GM12801 (cell line): ENCODE measurements around the gene C11orf21.

ENCODE experiments used
- TF ChIP-seq, protein P1 (sequence below): IDR thresholded peaks from one replicate; pipeline ENCODE4 v1.5.1; 2011; ENCODE audit warnings: control low read depth; ENCODE audit not compliant: insufficient read length; ENCODE audit errors: extremely low read depth

C11orf21 gene

DNA sequence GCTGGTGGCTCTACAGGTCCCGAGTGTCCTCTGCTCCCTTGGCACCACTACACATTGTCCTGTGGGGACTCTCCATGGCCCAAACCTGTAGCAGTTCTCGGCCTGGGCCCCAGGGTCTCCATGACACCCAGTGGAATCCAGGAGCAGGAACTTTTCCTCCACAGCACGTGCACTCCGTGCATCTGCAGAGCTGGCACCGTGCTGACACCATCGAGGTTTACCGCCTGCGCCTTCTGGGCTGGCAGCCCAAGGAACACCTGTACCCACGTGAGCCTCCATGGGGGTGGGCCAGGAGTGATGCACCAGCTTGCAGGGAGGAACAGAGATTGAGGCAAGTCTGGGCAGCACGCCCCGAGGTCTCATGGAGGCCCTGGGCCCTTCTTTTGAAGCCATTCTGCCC, 25.3 kb upstream of the C11orf21 start:
- TF ChIP-seq, protein P1, sequence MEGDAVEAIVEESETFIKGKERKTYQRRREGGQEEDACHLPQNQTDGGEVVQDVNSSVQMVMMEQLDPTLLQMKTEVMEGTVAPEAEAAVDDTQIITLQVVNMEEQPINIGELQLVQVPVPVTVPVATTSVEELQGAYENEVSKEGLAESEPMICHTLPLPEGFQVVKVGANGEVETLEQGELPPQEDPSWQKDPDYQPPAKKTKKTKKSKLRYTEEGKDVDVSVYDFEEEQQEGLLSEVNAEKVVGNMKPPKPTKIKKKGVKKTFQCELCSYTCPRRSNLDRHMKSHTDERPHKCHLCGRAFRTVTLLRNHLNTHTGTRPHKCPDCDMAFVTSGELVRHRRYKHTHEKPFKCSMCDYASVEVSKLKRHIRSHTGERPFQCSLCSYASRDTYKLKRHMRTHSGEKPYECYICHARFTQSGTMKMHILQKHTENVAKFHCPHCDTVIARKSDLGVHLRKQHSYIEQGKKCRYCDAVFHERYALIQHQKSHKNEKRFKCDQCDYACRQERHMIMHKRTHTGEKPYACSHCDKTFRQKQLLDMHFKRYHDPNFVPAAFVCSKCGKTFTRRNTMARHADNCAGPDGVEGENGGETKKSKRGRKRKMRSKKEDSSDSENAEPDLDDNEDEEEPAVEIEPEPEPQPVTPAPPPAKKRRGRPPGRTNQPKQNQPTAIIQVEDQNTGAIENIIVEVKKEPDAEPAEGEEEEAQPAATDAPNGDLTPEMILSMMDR = no peak

DNA sequence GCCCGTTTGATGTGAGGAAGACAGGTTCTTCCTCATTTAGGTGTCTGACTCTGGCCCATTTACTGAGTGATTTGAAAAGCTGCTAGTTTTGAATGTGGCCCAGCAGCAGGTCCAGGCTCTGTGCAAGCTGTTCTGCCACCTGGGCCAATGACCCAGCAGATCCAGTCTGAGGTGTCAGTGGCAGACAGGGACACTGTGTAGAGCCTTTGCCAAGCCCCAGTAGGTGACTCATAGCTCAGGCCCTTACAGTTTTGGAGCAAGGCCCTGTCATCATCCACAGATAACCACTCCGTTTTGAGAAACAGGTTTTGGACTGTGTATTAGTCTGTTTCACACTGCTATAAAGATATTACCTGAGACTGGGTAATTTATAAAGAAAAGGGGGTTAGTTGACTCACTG, 24.0 kb upstream of the C11orf21 start:
- TF ChIP-seq, protein P1 = no peak

DNA sequence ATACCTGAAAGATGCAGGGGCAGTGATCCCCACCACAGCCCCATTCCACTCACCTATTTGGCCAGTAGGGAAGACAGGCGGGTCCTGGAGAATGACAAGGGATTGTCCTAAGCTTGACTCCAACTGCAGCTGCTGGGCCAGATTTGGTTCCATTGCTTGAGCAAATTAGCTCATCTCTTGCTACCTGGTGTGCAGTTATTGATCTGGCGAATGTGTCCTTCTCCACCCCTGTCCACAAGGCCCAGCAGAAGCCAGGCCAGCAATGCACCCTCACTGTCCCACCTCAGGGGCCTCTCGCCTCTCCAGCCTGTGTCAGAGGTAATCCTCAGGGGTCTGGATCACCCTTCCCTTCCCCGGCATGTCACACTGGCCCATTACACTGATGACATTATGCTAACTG, 23.4 kb upstream of the C11orf21 start:
- TF ChIP-seq, protein P1 = no peak

DNA sequence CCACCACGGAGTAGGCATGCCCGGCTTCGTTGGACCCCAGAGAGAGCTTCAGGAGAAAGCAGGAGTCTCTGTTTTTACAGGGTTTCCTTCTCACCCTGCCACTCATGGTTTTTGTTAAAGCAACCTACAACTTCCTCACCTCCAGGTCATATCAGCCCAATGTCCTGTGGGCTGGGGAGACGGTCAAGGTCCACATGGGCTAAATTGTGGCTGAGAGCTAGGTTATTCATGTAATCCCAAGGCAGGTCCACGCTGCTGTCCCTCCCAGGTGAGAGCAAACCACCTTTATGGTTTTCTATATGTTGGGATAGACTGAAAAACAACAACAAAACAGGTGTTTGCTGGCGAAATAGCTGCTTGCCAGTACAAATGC, 19.6 kb upstream of the C11orf21 start:
- TF ChIP-seq, protein P1 = no peak

DNA sequence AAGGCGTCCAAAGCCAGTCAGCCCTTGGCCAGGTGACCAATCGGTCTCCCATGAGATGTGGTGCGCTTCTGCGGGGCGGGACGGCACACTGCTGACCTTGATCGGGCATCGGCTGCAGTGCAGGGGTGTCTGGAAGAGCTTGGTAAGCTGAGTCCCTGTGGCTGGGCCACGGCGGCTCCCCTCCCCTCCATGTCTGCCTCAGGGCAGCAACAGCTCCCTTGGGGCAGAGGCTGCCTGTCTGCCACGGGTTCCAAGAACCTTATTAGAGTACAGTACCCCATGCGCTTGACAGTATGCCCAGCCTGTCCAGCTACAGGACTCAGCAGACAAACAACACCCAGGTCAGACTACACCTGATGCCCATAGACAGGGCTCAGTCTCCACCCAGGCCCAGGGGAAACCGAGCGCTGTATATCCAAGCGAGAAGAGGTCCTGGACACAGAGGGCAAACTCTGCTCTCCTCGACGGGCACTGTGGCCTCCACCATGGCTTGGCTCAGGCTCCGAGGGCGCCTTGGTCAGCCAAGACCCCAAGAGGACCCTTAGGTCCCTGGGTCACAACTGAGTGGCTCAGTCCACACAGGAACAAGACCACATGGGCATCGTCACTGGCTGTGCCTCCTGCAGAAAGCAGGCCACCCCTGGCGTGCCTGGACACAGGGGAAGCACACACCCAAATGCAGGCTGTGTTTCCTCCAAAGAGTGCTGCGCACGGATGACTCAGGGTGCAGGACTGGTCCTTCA, 19.0 kb upstream of the C11orf21 start:
- TF ChIP-seq, protein P1 = no peak

DNA sequence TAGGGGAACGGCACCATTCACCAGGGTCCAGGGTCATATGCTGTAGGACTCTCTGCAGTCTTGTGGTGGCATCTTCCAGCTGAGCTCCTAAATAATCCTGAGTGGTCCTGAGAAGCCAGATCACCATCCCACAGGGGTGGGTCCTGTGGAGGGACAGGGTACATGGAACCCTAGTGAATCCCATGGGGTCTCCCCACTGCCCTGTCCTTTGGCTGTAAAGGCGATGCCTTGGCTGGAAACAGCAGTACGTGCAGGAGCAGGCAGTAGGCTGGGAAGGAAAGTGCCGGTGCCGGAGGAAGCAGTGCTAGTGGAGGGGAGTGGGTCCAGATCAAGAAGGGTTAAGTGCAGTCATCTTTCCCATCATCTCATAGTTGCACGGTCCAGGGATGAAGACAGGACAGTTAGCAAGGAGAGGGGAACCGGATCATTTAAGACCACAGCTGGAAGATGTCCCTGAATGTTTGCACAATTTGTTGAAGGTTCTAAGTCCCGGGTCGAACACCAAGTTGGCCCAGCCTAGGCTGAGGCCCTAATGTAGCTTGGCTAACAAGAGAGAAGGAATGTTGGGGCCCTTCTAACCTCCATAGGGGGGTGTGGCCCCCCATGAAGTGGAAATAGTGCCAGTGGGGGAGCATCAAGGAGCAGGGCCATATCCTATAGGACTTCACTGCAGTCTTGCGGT, 18.2 kb upstream of the C11orf21 start:
- TF ChIP-seq, protein P1 = no peak

DNA sequence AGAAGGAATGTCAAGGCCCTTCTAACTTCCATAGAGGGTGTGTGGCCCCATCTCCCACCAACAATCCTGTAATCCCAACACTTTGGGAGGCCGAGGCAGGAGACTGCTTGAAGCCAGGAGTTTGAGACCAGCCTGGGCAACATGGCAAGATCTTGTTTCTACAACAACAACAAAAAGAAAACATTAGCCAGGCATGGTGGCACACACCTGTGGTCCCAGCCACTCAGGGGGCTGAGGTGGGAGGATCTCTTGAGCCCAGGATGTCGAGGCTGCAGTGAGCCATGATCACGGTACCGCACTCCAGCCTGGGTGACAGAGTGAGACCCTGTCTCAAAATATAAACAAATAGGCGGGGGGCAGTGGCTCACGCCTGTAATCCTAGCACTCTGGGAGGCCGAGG, 17.0 kb upstream of the C11orf21 start:
- TF ChIP-seq, protein P1 = no peak
